Thoracic aorta (tissue), 2 donors: Measurements from ENCODE around the gene DCDC2B. TPM values are rescaled to one million over a fixed set of nuclear protein-coding genes. Genes with fewer than 3 reads are reported as not detected.
A peak's percentile ranks its signal among the peaks of the same experiment; 100 is the strongest.

ENCODE experiments used
- ATAC-seq: fragments of 150-250 bp; one replicate; pipeline ENCODE4 v1.8.0; 2017; ENCODE audit warnings: low read depth; ENCODE audit not compliant: insufficient number of reproducible peaks, low FRiP score
- DNase-seq: peaks from one replicate; pipeline ENCODE4 v3.0.0-alpha.2; 2020; ENCODE audit warnings: low spot score
- H3K27ac ChIP-seq, 2 donors: fragments of 200-600 bp; sonication (generic); 1 replicate in 1 of 2; 2 replicates in 1 of 2; pipeline ENCODE4 v1.5.1; 2016; ENCODE audit warnings: mild to moderate bottlenecking in 2 of 2, moderate library complexity in 2 of 2
- H3K27me3 ChIP-seq: fragments of 200-600 bp; sonication (generic); replicated peaks from 2 replicates; pipeline ENCODE4 v1.6.0; 2016; ENCODE audit warnings: mild to moderate bottlenecking; ENCODE audit not compliant: insufficient read depth
- H3K36me3 ChIP-seq: fragments of 200-600 bp; sonication (generic); one replicate; pipeline ENCODE4 v1.5.1; 2016
- H3K4me1 ChIP-seq, 2 donors: fragments of 200-600 bp; sonication (generic); 1 replicate in 1 of 2; 2 replicates in 1 of 2; pipeline versions ENCODE4 v1.5.1 to v1.6.0; 2016; ENCODE audit warnings: low read depth in 2 of 2, mild to moderate bottlenecking in 1 of 2; ENCODE audit not compliant: control insufficient read depth in 1 of 2
- H3K4me3 ChIP-seq: fragments of 200-600 bp; sonication (generic); 2 replicates; pipeline ENCODE4 v1.5.1; 2016; ENCODE audit warnings: mild to moderate bottlenecking
- H3K9me3 ChIP-seq: fragments of 200-600 bp; sonication (generic); 2 replicates; pipeline ENCODE4 v1.5.1; 2016
- CTCF ChIP-seq: fragments of 200-600 bp; sonication (generic); IDR thresholded peaks from one replicate; pipeline ENCODE4 v1.5.1; 2019; ENCODE audit warnings: antibody characterized with exemption
- total RNA-seq, 2 donors: library from RNA; depleted of rRNA; stranded (reverse); fragments of >200 nt; gene quantifications; one replicate each; pipeline versions ENCODE4 v1.1.0 to v1.2.3, GENCODE V29; 2016

The DCDC2B gene
- total RNA-seq, 2 donors from 2014 or later, result not detected

- DNase-seq (no peak), ATAC-seq (no peak)
- no peak for TF ChIP-seq CTCF
- Histone ChIP-seq H3K27me3 (no peaks in the 10 kb centered on the region), H3K4me1 (peaks cover 8 to 16% of the 10 kb centered on the region in 2 donors), H3K27ac (no peak overlapping the region), H3K4me3 (no peak overlapping the region), H3K36me3 (peaks cover 31% of the 10 kb centered on the region), H3K9me3 (no peaks in the 10 kb centered on the region)
These were observed 7.7 kb downstream of the DCDC2B start for GRCh38 chr1:32216566-32216965.

GRCh38 chr1:32219022-32219421 is 10.1 kb downstream of the DCDC2B start:
- DNase-seq (no peak), ATAC-seq (no peak)
- Histone ChIP-seq H3K9me3 (no peaks in the 10 kb centered on the region), H3K27me3 (no peaks in the 10 kb centered on the region), H3K27ac (no peak overlapping the region), H3K4me1 (peaks cover 19 to 30% of the 10 kb centered on the region in 2 donors), H3K36me3 (peaks cover 35% of the 10 kb centered on the region), H3K4me3 (no peak overlapping the region)
- no peak for TF ChIP-seq CTCF

GRCh38 chr1:32220746-32221580 is 12.1 kb downstream of the DCDC2B start:
- Histone ChIP-seq H3K27me3 (no peaks in the 10 kb centered on the region), H3K4me1 (peaks cover 19 to 31% of the 10 kb centered on the region in 2 donors), H3K36me3 (peaks cover 35% of the 10 kb centered on the region), H3K4me3 (peak overlapping the region; percentile 99), H3K9me3 (no peaks in the 10 kb centered on the region), H3K27ac (no peak overlapping the region)
- ATAC-seq, result no peak
- TF ChIP-seq CTCF, result no peak
- DNase-seq, result no peak

GRCh38 chr1:32221581-32221979 is 12.7 kb downstream of the DCDC2B start:
- H3K4me3 ChIP-seq, result peak overlapping the region; percentile 99
- H3K4me1 ChIP-seq, result peaks cover 19 to 31% of the 10 kb centered on the region in 2 donors
- DNase-seq (no peak), ATAC-seq (no peak)
- no peak for TF ChIP-seq CTCF
- peak overlapping the region; percentile 96 to 98 for H3K27ac ChIP-seq
- no peaks in the 10 kb centered on the region for H3K9me3 ChIP-seq
- H3K27me3 ChIP-seq, result no peaks in the 10 kb centered on the region
- H3K36me3 ChIP-seq, result peaks cover 31% of the 10 kb centered on the region

GRCh38 chr1:32221980-32222755 is 13.3 kb downstream of the DCDC2B start, which contains the start of the genes EIF3I and TMEM234:
Gene EIF3I (plus strand): TSS chr1:32222407. CDS start chr1:32222442, 35 bp downstream.
Gene TMEM234 (minus strand): TSS chr1:32222353. CDS start chr1:32222322, 31 bp downstream.
- H3K36me3 ChIP-seq, result peaks cover 28% of the 10 kb centered on the region
- DNase-seq, result peak; percentile 83
- peak; percentile 90 for ATAC-seq
- peak within 1 kb of the TSS; percentile 99 for H3K4me3 ChIP-seq
- no peaks in the 10 kb centered on the region for H3K9me3 ChIP-seq
- peak within 1 kb of the TSS; percentile 96 to 98 for H3K27ac ChIP-seq
- peaks cover 19 to 31% of the 10 kb centered on the region in 2 donors for H3K4me1 ChIP-seq
- H3K27me3 ChIP-seq, result no peaks in the 10 kb centered on the region
- no peak for TF ChIP-seq CTCF
